ENCODE data around the gene PNMA1.
A peak's percentile ranks its signal among the peaks of the same experiment; 100 is the strongest.
"Not testable (repeated sequence)": the region's sequence is repeated elsewhere in the genome, so short reads cannot be mapped to it uniquely, and the experiment has no call there.

PNMA1 gene

DNA sequence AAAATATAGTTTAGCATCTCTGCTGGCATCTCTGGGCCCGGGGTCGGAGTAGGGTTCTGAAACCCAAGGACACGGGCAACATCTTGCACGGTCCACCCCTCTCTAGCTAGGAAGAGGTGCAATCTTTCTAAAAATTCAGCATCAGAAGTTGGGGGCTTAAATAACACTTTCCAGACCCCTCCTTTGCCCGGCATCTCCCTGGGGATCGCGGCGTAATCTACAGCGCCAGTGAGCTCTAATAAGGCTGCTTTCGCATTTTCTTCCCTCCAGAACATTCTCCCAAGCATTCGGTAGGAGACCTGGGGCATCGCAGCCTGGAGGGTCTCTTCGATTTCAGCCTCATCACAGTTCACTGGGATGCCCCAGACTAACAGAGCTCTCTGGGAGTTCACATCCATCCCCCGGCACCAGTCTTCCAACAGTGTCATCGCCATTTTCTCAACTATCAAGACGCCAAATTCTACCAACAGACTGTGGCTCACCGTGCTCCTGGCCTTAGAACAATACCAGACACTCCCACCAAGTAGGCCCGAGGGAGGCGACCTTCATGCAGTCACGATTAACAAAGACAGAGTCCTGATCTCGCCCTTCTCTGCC, 880 bp downstream of the PNMA1 start:
- no peak for FAIRE-seq

DNA sequence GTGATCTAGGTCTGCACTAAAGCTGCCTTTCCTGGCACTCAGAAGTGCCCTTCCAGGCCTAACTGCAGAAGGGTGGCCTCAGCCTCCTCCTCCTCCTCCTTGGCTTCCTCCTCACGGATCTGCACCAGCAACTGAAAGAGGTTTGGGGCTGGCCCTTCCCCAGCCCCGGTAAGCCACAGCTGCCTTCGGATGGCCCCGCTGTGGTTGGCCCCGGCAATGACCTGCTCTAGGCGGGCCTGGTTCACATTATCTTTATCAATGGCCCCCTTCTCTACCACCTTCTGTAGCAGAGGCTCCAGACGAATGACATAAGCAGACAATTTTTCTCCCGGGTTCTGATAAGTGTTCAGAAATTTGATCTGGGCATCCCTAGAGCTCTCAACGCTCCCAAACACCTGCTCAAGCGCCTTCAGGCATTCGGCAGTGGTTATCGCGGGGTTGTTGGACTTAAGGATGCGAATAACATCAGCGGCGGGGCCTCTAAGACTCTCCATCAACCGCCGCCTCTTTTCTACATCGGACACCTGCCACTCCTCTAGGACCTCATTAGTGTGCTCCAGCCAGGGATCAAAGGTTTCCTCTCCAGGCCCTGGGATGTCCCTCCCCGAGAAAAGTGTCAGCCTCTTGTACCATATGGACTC, 1.5 kb downstream of the PNMA1 start:
- no peak for FAIRE-seq

DNA sequence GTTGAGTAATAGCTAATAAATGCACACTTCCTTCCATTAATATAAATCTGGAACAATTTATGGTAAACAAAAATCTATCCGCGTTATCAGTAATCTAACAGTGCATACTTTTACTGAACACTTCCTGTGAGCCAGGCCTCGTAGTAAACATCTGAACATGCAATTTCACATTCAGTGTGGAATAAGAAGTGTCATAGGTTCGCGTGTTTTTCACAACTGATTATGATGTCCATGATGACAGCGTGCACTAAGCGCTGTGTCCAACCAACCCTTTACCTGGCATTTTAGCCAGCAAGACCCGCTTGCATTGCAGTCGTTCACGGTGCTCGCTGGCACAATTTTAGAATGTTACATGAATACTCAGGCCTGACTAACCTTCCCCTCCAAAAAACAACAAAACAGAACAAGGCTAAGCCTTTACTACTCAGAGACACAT, 2.1 kb downstream of the PNMA1 start:
- no peak for FAIRE-seq

GRCh38 chr14:73710737-73711136, 3.4 kb downstream of the PNMA1 start:
- no peak for FAIRE-seq

DNA sequence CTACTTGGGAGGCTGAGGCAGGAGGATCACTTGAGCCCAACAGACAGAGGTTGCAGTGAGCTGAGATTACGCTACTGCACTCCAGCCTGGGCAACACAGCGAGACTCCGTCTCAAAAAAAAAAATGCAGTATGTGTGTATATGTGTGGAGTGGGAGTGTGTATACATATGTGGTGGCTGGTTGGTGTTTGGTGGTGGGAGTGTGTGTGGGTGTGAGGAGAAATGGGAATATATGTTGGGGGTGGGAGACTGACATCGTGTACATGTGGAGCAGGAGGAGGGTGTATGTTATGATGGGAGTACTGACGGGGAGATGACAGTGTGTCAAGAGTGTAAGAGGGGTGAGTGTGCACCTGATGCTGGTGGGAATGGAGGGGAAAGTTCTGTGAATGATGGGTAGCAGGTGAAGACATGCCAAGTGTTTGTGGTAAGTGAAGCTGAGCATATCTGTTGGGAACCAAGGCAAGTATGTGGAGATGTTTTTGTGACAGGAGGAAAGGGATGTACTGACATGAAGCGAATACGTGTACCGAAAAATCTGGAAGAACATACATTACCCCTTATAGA, 4.2 kb downstream of the PNMA1 start:
- no peak for FAIRE-seq

DNA sequence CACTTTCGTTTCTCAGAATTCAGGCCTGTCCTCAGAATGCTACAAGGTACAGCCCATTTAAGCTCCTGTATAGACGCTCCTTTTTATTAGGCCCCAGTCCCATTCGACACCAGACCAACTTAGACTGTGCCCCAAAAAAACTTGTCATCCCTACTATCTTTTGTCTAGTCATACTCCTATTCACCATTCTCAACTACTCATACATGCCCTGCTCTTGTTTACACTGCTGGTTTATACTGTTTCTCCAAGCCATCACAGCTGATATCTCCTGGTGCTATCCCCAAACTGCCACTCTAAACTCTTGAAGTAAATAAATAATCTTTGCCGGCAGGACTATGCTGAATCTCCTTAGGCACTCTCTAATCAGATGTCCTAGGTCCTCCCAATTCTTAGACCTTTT, 6.1 kb downstream of the PNMA1 start:
- FAIRE-seq: not testable (repeated sequence)

DNA sequence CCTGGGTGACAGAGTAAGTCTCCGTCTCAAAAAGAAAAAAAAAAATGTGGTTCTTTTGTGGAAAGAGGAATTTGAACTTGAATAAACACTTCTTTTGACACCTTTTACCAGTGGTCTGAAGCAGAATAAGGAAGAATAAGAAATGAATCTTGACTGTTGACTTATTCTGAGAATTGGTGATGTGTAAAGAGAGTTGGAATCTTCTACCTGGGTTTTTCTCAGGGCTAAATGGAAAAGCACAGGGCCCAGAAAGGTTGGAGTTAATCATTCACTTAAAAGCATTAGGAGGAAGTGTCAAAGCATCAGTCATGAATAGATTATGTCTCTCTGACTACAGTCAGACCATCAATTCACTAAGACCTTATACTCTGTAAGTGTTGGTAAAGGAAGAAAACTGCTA, 13.9 kb downstream of the PNMA1 start:
- FAIRE-seq: no peak

DNA sequence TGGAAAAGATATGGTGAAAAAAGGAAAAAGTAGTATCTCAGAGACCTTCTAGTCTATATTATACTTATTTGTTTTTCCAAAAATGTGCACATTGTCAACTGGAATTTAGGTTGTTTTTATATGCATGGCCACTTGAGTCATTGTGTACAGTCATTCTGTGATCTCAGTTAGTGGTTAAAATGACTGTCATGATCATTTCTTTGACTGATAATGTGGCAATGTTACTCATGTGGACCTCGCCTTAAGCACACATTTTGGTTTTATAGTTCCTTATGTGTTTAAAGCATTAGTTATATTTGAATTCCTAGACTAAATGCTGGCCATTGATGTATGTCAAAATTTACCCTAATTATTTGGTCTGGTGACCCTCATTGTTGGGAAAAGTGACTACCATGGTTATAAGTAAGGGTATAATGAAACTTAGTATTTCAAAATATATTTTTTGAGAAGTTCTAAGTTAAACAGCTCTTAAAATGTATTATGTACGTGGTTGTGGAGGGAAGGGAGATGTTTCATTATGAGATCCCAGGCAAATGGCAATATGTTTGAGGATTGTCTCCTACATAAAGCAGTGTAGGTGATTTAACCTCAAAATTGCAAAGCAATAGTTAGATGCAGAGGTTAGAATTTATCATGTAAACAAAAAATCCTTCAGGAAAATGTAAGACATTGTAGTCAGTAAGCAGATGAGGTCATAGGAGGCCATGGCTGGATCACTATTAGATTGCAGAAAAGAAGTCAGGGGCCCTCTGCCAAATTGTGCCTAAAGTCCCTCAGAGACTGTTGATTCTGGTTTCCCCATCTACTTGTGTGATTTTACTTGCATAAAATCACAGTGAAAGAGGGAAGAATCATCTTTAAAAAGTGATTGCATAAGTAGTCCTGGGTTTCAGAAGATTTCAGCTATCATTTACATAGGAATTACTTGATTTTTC, 17.5 kb downstream of the PNMA1 start:
- no peak for FAIRE-seq

DNA sequence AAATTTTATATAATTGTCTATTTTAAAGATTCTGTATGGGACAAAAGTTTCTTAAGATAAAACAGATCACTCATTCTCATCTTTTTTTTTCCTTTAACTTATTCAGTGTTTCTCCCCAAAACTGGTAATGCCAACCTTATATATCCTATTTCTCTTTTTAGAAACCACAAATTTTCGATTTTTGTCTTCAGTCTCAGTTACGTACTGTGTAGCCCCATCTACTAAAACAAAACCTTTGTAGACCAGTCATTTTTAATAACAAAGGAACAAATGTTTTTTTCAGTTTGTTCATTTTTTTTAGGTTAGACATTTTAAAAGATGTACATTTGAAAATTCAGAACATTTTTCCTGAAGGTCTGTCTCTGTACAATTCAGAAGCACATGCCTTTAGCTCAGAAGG, 18.2 kb downstream of the PNMA1 start:
- no peak for FAIRE-seq

- FAIRE-seq: no peak
Observed at GRCh38 chr14:73695082-73695481, 19.1 kb downstream of the PNMA1 start.

GRCh38 chr14:73694083-73694482, 20.1 kb downstream of the PNMA1 start:
- no peak for FAIRE-seq

DNA sequence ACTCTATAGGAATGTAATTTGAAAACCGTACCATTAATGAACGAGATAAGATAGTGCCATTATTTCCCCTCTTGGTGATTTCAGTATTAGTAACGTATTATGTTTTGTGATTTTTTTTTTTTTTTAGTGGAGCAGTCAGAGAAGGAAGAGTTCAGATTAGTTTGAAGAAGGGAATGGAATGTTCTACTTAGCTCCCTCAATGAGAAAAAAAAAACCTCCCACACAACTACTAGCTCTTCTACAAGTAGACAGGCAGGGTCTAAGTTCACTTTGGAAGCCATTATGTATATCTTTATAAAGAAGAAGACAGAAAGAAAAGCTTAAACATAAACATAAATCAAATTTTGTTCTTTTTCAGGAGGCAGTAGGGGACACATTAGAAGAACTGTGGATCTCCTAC, 27.3 kb downstream of the PNMA1 start:
- FAIRE-seq: no peak

DNA sequence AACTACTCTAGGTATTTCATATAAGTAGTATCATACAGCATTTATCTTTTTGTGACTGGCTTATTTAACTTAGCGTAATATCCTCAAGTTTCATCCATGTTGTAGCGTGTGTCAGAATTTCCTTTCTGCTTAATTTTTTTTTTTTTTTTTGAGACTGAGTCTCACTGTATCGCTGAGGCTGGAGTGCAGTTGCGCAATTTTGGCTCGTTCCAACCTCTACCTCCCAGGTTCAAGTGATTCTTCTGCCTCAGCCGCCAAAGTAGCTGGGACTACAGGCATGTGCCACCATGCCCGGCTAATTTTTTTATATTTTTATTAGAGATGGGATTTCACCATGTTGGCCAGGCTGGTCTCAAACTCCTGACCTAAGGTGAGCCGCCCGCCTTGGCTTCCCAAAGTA, 28.9 kb downstream of the PNMA1 start:
- no peak for FAIRE-seq

- no peak for FAIRE-seq
Observed at GRCh38 chr14:73684627-73685026, 29.6 kb downstream of the PNMA1 start.

DNA sequence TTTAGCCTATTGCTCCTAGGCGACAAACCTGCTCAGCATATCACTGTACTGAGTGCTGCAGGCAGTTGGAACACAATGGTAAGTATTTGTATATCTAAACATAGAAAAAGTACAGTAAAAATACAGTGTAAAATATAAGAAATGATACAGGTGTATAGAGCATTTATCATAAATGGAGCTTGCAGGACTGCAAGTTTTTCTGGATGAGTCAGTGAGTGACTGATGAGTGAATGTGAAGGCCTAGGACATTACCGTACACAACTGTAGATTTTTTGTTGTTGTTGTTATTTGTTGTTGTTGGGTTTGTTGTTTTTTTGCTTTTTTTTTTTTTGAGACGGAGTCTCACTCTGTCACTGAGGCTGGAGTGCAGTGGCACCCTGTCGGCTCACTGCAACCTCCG, 33.4 kb downstream of the PNMA1 start:
- FAIRE-seq: no peak

DNA sequence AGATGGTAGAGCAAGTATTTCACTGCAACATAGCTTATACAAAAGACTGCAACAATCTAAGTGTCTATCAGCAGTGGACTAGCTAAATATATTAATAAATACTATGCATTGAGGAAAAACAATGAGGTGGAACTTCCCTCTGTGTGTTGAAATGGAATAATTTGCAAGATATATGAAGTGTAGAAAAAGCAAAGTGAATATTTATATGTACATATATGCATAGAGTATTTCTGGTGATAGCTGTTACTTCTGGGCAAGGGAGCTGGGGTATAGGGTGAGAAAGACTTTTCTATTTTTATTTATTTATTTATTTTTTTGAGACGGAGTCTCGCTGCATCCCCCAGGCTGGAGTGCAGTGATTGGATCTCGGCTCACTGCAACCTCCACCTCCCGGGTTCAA, 35.5 kb downstream of the PNMA1 start:
- no peak for FAIRE-seq

DNA sequence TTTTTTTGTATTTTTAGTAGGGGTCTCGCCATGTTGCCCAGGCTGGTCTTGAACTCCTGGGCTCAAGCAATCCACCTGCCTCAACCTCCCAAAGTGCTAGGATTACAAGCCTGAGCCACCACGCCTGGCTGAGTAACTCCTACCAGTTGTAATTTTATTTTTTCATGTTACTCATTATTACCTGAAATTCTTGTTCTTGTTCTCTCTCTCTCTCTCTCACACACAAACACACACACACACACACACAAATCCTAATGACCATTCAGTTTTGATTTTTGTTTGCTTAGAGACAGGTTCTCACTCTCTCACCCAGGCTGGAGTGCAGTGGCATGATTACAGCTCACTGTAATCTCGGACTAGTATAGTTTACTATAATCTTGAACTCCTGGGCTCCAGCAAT, 39.2 kb downstream of the PNMA1 start:
- FAIRE-seq: no peak

GRCh38 chr14:73667854-73668253, 46.3 kb downstream of the PNMA1 start:
- FAIRE-seq: no peak

DNA sequence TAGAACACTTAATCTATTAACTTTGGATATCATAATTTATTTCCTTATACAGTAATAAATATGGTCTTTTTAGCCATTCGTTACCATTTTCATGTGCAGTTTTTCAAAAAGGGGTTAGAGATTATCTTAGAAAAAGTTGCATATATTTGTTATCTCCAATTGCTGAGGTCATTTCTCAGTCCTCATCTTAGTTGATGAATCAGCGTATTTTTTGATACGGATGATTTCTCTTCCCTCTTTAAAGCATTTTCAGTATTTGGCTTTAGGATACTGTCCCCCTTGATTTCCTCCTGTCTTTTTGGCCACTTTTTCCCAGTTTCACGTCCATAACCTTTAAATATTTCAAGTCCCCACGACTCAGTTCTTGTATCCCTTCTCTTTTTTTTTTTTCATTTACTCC, 47.6 kb downstream of the PNMA1 start:
- no peak for FAIRE-seq

GRCh38 chr14:73665130-73665529, 49.1 kb downstream of the PNMA1 start:
- FAIRE-seq: no peak

GRCh38 chr14:73663548-73664212, 50.5 kb downstream of the PNMA1 start:
- FAIRE-seq: no peak

DNA sequence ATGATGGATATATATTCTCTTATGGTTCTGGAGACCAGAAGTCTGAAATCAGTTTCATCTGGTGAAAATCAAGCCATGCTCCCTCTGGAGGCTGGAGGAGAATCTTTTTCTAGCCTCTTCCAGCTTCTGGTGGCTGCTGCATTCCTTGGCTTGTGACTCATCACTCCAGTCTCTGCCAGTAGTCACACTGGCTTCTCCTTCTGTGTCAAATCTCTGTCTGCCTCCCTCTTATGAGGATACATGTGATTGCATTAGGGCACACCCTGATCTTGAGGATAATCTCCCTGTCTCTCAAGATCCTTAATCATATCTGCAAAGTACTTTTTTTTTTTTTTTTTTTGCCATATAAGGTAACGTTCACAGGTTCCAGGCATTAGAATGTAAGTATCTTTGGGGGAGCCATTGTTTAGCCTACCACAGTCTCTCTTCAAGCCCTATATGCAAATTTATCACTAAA, 51.7 kb downstream of the PNMA1 start:
- peak; percentile 80 for FAIRE-seq

- FAIRE-seq: no peak
Observed at GRCh38 chr14:73661872-73662271, 52.3 kb downstream of the PNMA1 start.
